Stimulated activated CD4-positive, alpha-beta T cell treated with anti-CD3 and anti-CD28 coated beads, TNF-alpha, amount 100 ng/mL, for 48 hours (primary cell): ENCODE results near the gene ABLIM2.

Experiments used
- DNase-seq, 3 donors: peaks; one replicate each; pipeline ENCODE4 v3.0.0-alpha.2; 2020; ENCODE audit warnings: low read depth in 3 of 3

ABLIM2 gene

GRCh38 chr4:8157944-8158709 lies 486 bp downstream of the ABLIM2 start:
- no peak for DNase-seq

DNA sequence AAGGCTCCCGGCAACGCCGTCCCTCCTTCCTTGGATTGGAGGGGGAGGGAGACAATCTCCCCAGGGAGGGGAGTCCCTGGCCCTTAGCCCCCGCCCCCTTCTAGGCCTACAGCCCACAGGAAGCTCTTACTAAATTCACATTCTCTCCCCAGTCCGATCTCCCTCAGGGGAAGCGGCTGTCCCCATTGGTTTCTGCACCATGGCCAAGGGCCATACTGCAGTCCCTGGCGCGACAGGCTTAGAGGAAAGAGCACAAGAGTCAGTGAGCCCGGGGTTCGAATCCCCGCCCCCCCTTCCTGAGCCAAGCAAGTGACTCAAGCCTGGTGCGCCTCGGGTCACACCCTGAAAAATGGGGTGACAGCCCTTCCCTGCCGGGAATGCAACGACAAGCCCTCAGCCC lies 1.1 kb downstream of the ABLIM2 start:
- no peak for DNase-seq

- DNase-seq = no peak
These were observed 2.0 kb downstream of the ABLIM2 start for GRCh38 chr4:8156617-8157016.

DNA sequence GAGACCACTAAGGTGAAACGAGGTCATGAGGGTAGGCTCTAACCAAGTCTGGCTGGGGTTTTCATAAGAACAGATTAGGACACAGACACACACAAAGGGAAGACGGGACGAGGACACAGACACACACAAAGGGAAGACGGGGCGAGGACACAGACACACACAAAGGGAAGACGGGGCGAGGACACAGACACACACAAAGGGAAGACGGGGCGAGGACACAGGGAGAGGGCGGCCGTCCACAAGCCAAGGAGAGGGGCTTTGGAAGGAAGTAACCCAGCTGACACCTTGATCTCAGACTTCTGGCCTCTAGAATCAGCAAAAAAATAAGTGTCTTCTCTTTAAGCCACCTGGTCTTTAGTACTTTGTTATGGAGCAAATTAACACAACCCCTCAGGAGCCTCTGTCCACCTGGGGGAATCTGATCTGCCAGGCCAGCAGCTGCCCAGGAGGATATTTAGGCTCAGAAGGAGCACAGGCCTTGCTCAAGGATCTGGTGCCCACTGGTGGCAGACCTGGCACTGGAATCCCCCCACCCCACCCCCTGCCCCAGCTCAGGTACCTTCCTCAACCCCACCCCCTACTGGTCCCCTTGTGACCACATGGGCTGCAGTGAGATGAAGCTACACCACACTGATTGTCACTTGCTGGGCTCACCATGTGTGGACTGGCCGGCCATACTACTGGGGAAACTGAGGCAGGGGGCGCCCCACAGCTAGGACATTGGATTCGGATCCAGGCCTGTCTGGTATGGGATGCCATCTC lies 2.8 kb downstream of the ABLIM2 start:
- DNase-seq = no peak

DNA sequence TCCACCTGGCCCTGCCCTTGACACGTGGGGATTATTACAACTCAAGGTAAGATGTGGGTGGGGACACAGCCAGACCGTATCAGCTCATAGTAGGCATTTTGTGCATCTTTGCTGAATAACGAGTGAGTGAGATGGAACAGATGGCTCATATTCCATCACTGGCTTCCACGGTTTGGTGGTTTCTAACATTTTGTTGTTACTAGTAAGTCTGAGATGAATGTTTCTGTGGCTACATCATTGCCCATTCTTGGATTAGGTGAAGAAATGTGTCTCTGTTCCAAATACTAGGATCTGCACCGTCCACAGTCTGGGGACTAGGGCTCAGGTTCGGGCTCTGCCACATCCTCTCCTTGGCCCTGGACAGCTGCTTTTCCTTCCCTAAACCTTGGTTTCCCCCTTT lies 3.6 kb downstream of the ABLIM2 start:
- DNase-seq = no peak

DNA sequence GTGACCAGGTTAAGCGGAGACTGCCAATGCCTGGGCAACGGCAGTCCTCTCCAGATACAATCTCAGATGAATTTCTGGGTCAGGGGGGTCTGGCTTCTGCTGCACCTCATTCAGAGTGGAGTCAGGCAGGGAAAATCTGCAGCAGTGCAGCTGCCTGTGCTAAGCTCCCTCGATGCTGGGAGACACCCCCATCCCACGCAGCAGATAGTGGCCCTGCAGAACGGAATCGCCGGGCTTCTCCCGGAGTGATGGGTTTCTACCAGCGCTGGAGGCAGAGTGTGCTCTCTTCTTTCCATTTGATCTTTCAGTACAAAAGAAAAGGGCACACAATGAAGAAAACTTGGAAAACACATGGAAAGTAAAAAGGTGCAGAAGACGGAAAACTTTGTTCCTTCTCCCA lies 5.2 kb downstream of the ABLIM2 start:
- DNase-seq = no peak

DNA sequence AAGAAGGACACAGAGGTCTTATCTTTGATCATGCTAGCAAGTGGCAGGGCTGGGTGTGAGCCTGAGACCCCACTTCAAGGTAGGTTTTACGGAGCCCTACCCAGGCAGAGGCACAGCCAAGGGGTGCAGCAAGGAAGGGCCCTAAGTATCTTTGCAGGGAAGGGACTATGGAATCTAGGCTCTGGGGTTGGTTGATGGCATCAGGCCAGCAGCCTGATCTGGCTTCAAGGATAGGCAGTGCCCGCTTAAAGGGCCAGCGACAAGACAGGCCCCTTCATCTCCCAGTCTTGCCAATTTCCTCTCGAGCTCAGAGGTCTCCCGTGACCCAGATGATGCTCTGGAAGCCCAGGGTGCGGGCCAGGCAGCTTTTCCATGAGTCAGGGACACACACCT lies 5.8 kb downstream of the ABLIM2 start:
- DNase-seq = no peak

DNA sequence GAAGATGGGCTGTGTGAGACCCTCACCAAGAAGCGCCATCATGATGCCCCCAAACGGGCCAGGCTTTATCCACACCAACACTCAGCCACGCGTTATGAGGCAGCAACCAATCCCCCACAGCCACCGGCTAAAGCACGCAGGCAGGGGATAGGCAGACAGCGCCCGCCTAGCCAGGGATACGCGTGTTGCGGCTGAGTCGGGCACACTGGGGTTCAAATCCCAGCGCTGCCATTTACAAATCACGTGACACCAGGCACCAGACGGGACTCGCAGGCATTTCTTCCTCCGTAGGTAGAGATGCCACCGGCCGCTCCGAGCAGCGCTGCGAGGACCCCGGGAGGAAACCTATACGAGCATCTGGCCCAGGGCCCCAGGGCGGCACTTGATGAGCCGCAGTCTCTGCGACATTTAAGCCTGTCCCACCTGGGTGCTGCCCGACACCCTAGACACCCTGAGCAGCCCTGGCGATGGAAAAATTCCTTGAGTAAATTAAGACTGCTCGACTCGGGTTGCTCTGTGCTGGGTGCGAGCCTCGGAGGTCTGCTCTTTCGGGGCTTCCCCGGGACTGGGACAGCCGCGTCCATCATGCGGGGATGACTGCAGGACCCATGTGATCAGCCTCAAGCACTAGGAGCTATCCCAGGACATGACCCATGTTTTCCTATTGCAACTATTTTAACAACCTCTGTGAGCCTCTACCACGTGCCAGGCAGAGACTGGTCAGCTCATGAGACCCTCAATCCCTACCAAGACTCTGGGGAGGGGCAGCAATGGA lies 6.3 kb downstream of the ABLIM2 start:
- DNase-seq = no peak

GRCh38 chr4:8151165-8151650 lies 7.4 kb downstream of the ABLIM2 start:
- no peak for DNase-seq

DNA sequence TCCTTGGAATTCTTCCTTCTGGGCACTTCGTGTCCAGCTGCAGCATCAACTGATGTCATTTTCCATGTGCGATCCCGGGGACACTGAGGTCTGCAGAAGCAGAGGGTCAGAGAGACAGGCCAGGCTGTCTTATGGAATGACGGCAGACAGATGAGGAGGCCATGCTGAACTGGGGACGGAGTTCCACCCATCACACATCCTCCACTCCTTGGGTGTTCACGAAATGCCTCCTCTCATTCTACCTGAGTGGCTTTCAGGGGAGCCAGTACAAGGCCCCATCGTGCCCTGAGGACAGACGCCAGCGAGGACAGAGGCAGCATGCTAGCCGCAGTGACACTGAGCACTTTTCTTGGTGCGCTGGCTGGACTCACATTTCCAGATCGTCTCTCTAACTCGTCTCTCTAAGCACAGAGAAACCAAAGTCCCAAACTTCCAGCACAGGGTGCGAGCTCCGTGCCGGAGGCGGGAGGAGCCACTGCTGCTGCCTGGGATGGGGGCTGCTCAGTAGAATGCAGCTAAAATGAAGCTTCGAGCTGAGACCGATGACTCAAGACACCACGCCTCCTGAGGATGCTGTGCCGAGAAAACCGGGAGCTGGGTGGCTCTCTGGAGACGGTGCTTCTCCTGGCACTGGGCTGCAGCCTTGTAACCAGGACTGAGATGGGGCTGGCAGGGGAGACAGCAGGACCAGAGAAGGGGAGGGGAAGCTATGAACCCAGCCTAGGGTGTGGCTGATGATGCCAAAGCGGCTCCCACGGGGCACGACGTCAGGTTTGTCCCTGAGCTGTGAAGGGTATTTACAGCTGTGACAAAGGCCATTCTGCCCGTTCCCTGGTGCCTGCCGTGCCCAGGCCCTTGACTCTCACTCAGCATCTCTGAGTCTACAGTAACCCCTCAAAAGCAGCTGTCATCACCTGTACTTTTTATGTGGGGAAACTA lies 8.2 kb downstream of the ABLIM2 start:
- no peak for DNase-seq

DNA sequence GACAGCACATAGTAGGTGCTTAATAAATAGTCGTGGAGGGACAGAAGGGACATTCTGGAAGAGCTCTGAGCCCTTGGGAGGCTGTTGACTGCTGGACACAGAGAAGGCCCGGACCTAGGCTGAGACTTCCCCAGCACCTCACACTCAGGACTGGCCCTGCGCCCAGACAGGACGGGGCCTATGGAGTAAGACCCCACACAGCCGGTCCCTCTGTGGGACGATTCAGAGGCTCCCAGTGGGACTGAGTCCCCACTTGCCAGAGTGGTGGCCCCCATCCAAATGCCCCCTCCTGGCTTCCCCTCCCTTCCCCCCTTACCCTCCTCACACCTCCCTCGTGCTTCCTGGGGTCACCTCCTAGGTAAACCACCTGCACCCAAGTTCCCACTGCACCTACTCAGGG lies 8.9 kb downstream of the ABLIM2 start:
- DNase-seq = no peak

GRCh38 chr4:8148785-8149435 lies 9.7 kb downstream of the ABLIM2 start:
- no peak for DNase-seq

DNA sequence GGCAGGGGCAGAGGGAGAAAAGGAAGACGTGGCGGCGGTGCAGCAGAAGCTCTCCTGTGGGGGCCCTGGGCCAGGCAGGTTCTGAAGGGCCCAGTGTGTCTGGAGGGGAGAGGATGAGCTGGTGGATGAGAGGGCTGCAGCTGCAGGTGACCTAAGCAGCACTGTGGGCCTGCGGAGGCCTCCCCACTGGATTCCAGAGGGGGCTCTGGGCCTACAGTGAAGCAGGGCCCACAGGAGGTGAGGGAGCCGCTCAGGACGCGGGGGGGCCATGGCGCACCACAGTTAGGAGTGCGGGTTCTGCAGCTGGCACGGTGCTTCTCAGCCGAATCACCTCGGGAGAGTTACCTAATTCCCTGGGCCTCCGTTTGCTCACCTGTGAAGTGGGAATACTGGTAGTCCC lies 10.5 kb downstream of the ABLIM2 start:
- DNase-seq = no peak

DNA sequence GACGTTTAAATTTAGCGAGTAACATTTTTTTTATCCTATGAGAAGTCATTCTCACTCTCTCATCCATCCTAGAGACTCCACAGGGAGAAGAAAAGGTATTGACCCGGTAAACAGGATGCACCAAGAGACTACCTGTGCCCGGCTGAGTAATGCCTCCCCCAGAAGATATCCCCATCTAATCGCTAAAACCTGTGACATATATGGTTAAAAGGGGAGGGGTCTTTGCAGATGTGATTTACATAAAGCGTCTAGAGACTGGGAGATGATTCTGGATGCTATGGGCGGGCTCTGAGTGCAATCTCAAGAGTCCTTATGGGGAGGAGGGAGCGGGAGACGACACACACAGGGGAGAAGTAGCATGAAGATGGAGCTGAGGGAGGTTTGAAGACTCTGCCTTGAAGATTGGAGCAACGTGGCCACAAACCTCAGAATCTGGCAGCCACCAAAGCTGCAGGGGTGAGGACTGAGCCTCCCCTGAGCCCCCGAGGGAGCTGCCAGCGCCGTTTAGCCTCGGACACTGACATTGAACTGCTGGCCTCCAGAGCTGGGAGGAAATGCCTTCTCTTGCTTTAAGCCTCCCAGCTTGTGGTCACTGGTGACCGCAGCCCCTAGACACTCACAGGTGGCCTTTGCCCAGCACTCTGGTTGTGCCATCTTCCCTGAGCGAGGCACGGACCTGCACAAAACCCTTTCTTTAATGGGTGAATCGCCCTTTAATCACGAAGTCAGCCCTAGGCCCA lies 11.2 kb downstream of the ABLIM2 start:
- DNase-seq = no peak

- DNase-seq = no peak
These were observed 12.5 kb downstream of the ABLIM2 start for GRCh38 chr4:8146157-8146556.

DNA sequence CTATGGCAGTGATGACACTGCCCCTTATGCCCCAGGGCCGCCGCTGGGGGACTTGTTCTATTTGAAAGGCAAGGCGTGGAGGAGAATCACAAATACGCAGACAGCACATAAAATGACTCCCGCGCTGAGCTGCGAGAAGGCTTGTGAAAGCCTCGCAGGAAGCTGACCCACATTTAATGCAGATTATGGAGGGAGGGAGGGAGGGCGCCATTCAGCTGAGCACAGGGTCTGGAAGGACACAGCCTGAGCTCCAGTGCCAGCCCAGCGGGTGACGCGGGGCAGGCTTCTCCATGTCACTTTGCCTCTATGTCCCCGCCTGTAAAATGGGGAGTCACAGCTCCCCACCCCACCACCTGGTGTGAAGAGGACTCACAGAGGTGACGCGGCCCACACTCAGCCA lies 14.3 kb downstream of the ABLIM2 start:
- DNase-seq = no peak

GRCh38 chr4:8143392-8144140 lies 15.0 kb downstream of the ABLIM2 start:
- DNase-seq = no peak

- no peak for DNase-seq
These were observed 16.1 kb downstream of the ABLIM2 start for GRCh38 chr4:8142556-8142955.

DNA sequence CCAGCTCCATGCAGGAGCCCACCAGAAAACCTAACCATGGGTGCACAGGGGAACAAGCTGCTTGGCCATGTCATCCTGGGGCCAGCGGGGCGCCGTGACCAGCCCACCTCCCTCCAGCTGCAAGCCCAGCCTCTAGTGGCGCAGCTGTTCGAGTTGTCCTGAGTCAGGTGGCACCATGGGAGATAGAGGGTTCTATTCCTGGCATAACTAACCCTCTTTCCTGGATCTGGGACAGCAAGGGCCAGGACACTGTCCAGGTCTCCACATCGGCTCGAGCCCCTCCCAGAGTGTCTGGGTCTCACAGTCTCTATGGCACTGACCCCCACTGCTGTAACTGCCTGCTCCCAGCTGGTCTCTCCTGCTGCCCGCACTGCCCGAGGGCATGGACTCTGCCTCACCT lies 16.7 kb downstream of the ABLIM2 start:
- no peak for DNase-seq
